Activated CD8-positive, alpha-beta memory T cell treated with anti-CD3 and anti-CD28 coated beads for 4 hours (primary cell): Measurements from ENCODE around the gene RNF220.

Experiments
- DNase-seq, 2 donors: peaks; one replicate each; pipeline ENCODE4 v3.0.0-alpha.2; 2020; ENCODE audit warnings: low read depth in 2 of 2

The RNF220 gene

DNA sequence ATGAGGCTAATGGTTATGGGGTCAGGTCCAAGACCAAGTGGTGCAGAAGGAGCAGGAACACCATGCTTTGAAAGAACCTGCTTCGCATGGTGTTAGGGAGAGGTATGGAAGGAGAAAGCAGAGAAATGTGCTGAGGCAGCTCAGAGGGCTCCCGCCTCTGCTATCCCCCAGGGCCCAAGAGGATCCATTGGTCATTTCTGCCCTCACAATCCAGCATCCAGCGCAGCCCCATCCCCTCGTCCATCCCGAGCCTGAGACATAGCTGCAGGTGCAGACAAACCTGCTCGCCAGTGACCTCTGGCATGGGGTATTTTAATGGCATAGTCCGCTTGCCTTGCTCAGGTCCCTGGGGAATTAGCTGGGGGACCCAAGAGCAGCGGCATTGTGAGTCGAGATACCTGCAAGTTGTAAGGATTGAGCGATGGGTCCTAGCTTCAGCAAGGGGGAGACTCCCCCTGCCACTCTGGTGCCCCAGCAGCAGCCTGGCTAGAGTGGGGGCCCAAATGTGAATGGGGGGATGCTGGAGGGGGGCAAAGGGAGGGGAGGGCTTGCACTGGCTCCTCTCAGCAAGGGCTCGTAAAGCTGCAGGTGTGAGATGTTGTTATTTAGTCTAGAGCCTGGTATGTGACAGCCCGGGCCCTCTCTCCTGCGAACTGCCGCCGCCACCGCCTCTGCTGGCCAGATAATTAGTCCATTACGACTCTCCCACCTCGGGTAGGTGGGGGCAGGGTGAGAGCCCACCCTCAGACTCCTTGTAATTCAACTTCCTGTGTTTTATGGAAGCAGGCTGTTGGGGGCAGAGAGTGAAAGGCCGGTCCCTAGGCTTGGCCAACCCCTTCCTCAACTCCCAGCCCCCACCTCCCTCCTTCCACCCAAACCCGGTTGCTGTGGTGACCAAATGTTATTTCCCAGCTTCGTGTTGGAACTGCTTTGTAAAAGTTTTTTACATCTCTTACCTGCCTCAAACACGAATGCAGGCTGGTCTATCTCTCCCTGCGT is 118.8 kb downstream of the RNF220 start:
- no peak for DNase-seq

- no peak for DNase-seq
These were observed 119.8 kb downstream of the RNF220 start for GRCh38 chr1:44524655-44525500.

DNA sequence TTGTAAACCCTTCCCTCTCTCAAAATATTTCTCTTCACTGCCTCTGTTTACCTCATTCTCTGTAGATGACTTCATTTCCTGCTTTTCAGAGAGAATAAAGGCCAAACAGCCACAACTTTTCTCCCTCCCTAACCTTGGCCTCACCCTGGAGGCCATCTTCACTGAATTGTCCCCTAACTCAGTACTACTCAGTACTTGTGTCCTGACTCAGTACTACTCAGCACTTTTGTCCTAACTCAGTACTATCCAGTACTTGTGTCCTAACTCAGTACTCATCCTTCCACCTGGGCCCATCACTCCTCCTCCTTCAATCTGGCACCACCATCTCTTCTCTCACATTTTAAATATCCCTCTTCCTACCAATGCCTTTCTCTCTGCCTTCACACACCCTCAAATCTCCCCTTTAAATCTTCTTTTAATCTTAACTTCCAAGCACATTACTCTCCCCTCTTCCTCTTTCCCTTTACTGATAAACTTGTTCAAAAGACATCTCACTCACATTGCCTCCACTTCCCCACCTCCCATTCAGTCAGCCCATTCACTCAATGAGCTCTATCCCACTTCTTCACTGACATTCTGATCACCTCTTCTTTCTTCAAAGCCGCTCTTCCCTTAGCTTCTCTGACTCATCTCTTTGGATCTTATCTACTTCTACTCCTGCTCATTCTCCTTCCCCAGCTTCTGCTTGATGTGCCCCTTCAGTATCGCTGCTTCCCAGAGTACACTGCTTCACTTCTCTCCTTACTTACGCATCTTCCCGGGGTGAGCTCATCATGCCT is 121.4 kb downstream of the RNF220 start:
- no peak for DNase-seq

- DNase-seq = no peak
These were observed 126.9 kb downstream of the RNF220 start for GRCh38 chr1:44531785-44532566.

DNA sequence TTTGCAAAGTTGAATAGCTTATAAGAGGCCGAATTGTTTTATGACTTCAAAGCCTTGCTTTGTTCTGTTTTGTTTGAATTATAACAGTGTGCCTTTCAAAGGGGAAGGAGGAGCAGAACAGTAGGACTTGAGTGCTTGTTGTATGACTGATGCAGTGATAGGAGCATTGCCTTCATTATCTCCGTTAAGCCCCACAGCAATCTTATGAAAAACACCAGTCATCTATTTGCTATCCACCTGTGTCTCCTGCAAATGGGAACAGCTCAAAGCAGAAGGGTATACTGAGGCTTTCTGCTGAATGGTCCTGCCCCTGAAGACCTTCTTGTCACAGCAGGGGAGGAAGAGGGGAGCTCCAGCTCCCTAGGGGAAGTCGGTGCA is 127.5 kb downstream of the RNF220 start:
- DNase-seq = no peak

- DNase-seq = no peak
These were observed 129.7 kb downstream of the RNF220 start for GRCh38 chr1:44534771-44535170.

GRCh38 chr1:44536357-44537209 is 131.5 kb downstream of the RNF220 start:
- no peak for DNase-seq

GRCh38 chr1:44537538-44537937 is 132.5 kb downstream of the RNF220 start:
- DNase-seq = no peak

- DNase-seq = no peak
These were observed 132.9 kb downstream of the RNF220 start for GRCh38 chr1:44537956-44538355.

DNA sequence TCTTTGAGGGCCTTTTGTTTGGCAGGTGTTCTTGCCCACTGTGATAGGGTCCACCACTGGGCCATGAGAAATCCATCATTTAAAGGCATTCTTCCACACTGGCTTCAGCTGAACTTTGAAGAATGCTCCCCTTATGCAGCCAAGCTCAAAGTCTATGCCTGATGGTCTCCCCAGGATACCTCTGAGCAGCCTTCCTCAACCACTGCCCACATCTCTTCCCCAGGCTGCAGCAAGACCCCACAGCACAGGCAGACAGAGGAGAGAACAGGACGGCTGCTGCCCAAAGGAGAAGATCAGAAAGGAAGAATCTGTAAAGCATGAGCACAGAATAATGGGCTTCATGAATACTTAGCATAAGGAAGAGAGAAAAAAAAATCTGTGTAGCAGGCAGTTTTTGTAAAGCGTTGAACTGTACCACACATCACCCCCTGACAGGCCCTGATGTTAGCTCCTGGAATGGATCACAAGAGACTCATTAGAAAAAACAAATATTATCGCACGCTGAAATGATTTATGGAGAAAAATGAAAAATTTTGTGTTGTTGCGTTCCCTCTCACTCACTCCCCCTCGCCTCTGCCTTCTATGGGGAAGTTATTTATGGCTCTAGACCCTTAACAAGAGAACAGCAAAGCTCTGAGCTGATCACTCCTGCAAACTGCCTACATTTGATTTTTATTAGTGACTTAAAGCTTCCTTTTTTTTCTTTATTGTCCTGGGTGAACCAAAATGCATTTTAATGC is 135.1 kb downstream of the RNF220 start:
- no peak for DNase-seq

GRCh38 chr1:44542420-44543063 is 137.5 kb downstream of the RNF220 start:
- DNase-seq = no peak

GRCh38 chr1:44543064-44543744 is 138.1 kb downstream of the RNF220 start:
- no peak for DNase-seq

GRCh38 chr1:44543786-44544185 is 138.7 kb downstream of the RNF220 start:
- no peak for DNase-seq

- DNase-seq = no peak
These were observed 139.9 kb downstream of the RNF220 start for GRCh38 chr1:44544960-44545359.

- no peak for DNase-seq
These were observed 140.9 kb downstream of the RNF220 start for GRCh38 chr1:44545961-44546360.

DNA sequence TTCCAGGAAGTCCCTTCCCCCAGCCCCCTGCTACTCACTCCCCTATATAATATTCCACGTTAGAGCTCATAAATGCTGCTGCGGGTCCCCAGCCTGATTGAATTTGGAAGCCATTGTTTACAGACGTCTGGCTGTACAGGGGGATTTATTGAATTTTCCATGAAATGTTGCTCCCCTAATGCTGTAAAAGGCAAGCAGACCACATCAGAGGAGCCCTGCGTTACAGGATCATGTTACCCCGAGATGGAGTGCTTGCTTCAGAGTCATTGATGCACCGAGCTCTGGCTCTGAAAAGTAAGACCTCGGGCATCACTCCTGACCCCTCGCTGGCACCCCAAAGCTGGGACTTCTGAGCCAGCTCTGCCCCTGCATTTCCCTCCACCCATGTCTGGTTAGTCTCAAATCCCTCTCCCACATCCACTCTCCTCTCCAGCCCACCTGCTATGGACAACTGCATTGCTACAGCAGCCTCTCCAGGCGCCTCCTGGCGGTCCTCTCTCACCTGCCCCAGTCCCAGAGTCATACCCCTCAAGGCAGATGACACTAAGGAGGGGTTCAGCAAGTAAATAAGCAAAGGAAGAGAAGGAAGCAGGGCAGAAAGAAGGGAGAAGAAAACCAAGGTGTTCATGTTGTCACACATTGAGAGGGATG is 141.5 kb downstream of the RNF220 start:
- no peak for DNase-seq

DNA sequence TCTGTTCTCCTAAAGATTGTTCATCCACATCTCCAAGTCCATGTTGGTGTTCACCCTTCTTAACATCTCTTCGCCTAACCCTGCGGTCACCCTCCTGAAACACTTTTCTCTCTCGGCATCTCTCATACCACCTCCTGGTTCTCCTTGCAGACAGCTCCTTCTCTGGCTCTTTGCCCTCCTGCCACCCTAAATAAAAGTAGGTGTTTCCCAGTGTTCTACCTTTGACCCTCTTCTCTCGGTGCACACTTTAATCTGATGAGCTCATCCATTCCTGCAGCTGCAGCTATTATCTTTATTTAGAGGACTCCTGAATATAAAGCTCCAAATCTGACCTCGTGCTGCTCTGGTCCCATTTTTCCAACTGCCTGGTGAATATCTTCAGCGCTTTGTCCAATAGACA is 142.3 kb downstream of the RNF220 start:
- DNase-seq = no peak

DNA sequence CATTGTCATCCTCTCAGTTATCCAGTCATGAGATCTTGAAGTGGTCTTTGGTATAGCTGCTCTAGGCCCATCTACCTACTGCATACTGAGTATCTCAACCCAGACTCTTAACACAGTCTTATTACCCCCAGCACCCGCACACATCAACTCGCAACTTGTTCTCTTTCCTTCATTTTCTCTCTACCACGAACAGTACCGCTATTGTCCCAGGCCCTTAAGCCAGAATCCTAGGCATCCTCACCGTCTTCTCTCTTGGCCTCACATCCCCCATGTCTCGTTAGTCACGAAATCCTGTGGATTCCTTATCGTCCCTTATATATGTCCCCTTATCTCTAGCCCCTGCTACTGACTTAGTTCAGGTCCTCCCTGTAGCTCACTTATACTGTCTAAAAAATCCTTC is 142.8 kb downstream of the RNF220 start:
- DNase-seq = no peak
